ENCODE measurements around the gene FGFR2. TPM values are rescaled to one million over a fixed set of nuclear protein-coding genes. Genes with fewer than 3 reads are reported as not detected.

FGFR2 gene
- total and polyA plus RNA-seq, 2 donors (not counting 3 experiments of a cell fraction or from before 2014, with no cell fraction given), result 0.06 TPM; not detected in 1

- H3K4me1 ChIP-seq (ENCODE audit: control insufficient read depth, extremely low read depth, insufficient read depth, low read length), result peaks cover 2% of the 10 kb centered on the region
- ChIA-PET CTCF (no interaction called here), POLR2A (no interaction called here)
- H3K9me1 ChIP-seq (replicated peaks; ENCODE audit: control insufficient read depth, extremely low read depth, insufficient read depth, low read length), result no peaks in the 10 kb centered on the region
- no peak overlapping the region for H3K4me3 ChIP-seq (replicated peaks in 1 of 3; ENCODE audit: insufficient read depth in 1 of 3, low read depth in 1 of 3, low read length in 3 of 3)
- FAIRE-seq, result no peak
- H2AFZ ChIP-seq (ENCODE audit: low read depth, low read length), result no peak overlapping the region
- no TSS peak for BruUV-seq (replicated peaks)
- H3K4me2 ChIP-seq (ENCODE audit: insufficient read depth, low read length), result no peak overlapping the region
- DNase-seq (ENCODE audit: low read depth, low spot score), result no peak
- dilution Hi-C loops (cut with MboI; ENCODE audit: extremely low pct_ligation_motif_present, low sequenced_read_pairs) (no loop called here), intact Hi-C loops (cut with micrococcal nuclease) (no loop called here)
- no peaks in the 10 kb centered on the region for H3K36me3 ChIP-seq (ENCODE audit: control insufficient read depth in 2 of 2, extremely low read depth in 1 of 2, insufficient read depth in 2 of 2, low read length in 2 of 2)
- H3K9ac ChIP-seq (replicated peaks; ENCODE audit: extremely low read depth, insufficient read depth, low read length), result no peak overlapping the region
- H3K27me3 ChIP-seq (ENCODE audit: control insufficient read depth in 2 of 2, insufficient read depth in 2 of 2, low read length in 2 of 2), result no peaks in the 10 kb centered on the region
- TF ChIP-seq FOS (IDR thresholded peaks at IDR 0.05; ENCODE audit: borderline replicate concordance, insufficient read depth, low read length) (no peak), GATA2 (IDR thresholded peaks at IDR 0.05; ENCODE audit: insufficient read depth, insufficient read length, low read depth, low read length) (no peak)
- no peaks in the 10 kb centered on the region for H3K9me3 ChIP-seq (replicated peaks; ENCODE audit: control insufficient read depth, insufficient read depth, low read length)
- H3K27ac ChIP-seq (ENCODE audit: insufficient read depth, low read depth, low read length), result no peak overlapping the region
- H3K79me2 ChIP-seq (ENCODE audit: control insufficient read depth, insufficient read depth, low read length), result no peaks in the 10 kb centered on the region
- H4K20me1 ChIP-seq (replicated peaks; ENCODE audit: control insufficient read depth, extremely low read depth, insufficient read depth, low read length), result no peaks in the 10 kb centered on the region
Observed at GRCh38 chr10:121559326-121560026, 38.8 kb downstream of the FGFR2 start.

GRCh38 chr10:121558238-121558637, 40.0 kb downstream of the FGFR2 start:
- CTCF ChIA-PET, result no interaction called here
- intact Hi-C loops (cut with micrococcal nuclease) (no loop called here), dilution Hi-C loops (cut with MboI; ENCODE audit: extremely low pct_ligation_motif_present, low sequenced_read_pairs) (no loop called here)
- Histone ChIP-seq H3K79me2 (ENCODE audit: control insufficient read depth, insufficient read depth, low read length) (no peaks in the 10 kb centered on the region), H3K4me1 (ENCODE audit: control insufficient read depth, extremely low read depth, insufficient read depth, low read length) (no peaks in the 10 kb centered on the region), H2AFZ (ENCODE audit: low read depth, low read length) (no peak overlapping the region), H4K20me1 (replicated peaks; ENCODE audit: control insufficient read depth, extremely low read depth, insufficient read depth, low read length) (no peaks in the 10 kb centered on the region), H3K27me3 (ENCODE audit: control insufficient read depth in 2 of 2, insufficient read depth in 2 of 2, low read length in 2 of 2) (no peaks in the 10 kb centered on the region), H3K4me3 (replicated peaks in 1 of 3; ENCODE audit: insufficient read depth in 1 of 3, low read depth in 1 of 3, low read length in 3 of 3) (no peak overlapping the region), H3K9ac (replicated peaks; ENCODE audit: extremely low read depth, insufficient read depth, low read length) (no peak overlapping the region), H3K9me3 (replicated peaks; ENCODE audit: control insufficient read depth, insufficient read depth, low read length) (no peaks in the 10 kb centered on the region), H3K27ac (ENCODE audit: insufficient read depth, low read depth, low read length) (no peak overlapping the region), H3K36me3 (ENCODE audit: control insufficient read depth in 2 of 2, extremely low read depth in 1 of 2, insufficient read depth in 2 of 2, low read length in 2 of 2) (no peaks in the 10 kb centered on the region), H3K4me2 (ENCODE audit: insufficient read depth, low read length) (no peak overlapping the region), H3K9me1 (replicated peaks; ENCODE audit: control insufficient read depth, extremely low read depth, insufficient read depth, low read length) (no peaks in the 10 kb centered on the region)
- POLR2A ChIA-PET, result no interaction called here
- DNase-seq (ENCODE audit: low read depth, low spot score), result no peak
- TF ChIP-seq POLR2A (IDR thresholded peaks at IDR 0.05; ENCODE audit: low read depth, low read length), result no peak
- no peak for TF ChIP-seq GATA2 (IDR thresholded peaks at IDR 0.05; ENCODE audit: insufficient read depth, insufficient read length, low read depth, low read length)
- TF ChIP-seq FOS (IDR thresholded peaks at IDR 0.05; ENCODE audit: borderline replicate concordance, insufficient read depth, low read length), result no peak
- TF ChIP-seq, protein P1, sequence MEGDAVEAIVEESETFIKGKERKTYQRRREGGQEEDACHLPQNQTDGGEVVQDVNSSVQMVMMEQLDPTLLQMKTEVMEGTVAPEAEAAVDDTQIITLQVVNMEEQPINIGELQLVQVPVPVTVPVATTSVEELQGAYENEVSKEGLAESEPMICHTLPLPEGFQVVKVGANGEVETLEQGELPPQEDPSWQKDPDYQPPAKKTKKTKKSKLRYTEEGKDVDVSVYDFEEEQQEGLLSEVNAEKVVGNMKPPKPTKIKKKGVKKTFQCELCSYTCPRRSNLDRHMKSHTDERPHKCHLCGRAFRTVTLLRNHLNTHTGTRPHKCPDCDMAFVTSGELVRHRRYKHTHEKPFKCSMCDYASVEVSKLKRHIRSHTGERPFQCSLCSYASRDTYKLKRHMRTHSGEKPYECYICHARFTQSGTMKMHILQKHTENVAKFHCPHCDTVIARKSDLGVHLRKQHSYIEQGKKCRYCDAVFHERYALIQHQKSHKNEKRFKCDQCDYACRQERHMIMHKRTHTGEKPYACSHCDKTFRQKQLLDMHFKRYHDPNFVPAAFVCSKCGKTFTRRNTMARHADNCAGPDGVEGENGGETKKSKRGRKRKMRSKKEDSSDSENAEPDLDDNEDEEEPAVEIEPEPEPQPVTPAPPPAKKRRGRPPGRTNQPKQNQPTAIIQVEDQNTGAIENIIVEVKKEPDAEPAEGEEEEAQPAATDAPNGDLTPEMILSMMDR (IDR thresholded peaks at IDR 0.05; ENCODE audit: extremely low read depth in 1 of 2, insufficient read depth in 1 of 2, low read depth in 1 of 2, low read length in 2 of 2), result no peak
- TF ChIP-seq POLR2AphosphoS5 (IDR thresholded peaks at IDR 0.05; ENCODE audit: insufficient read depth, low read depth, low read length), result no peak
- no peak for TF ChIP-seq MYC (IDR thresholded peaks at IDR 0.05; ENCODE audit: low read depth, low read length)
- TF ChIP-seq EZH2 (IDR thresholded peaks at IDR 0.05; ENCODE audit: borderline replicate concordance, low read depth, low read length, severe bottlenecking), result no peak
- TF ChIP-seq JUN (IDR thresholded peaks at IDR 0.05; ENCODE audit: borderline replicate concordance, insufficient read depth, insufficient read length, low read depth), result no peak
- TF ChIP-seq MAX (IDR thresholded peaks at IDR 0.05; ENCODE audit: insufficient read depth, insufficient read length), result no peak
- FAIRE-seq, result no peak
- BruUV-seq (replicated peaks), result no TSS peak
